Measurements from ENCODE around the gene ZFR. TPM values are rescaled to one million over a fixed set of nuclear protein-coding genes. Genes with fewer than 3 reads are reported as not detected.

Gene ZFR
- total and polyA plus RNA-seq, 9 of the 15 experiments (the other 6 are each of a cell fraction or from before 2014, with no cell fraction given), result 35.5 to 108 (median 71.1) TPM

DNA sequence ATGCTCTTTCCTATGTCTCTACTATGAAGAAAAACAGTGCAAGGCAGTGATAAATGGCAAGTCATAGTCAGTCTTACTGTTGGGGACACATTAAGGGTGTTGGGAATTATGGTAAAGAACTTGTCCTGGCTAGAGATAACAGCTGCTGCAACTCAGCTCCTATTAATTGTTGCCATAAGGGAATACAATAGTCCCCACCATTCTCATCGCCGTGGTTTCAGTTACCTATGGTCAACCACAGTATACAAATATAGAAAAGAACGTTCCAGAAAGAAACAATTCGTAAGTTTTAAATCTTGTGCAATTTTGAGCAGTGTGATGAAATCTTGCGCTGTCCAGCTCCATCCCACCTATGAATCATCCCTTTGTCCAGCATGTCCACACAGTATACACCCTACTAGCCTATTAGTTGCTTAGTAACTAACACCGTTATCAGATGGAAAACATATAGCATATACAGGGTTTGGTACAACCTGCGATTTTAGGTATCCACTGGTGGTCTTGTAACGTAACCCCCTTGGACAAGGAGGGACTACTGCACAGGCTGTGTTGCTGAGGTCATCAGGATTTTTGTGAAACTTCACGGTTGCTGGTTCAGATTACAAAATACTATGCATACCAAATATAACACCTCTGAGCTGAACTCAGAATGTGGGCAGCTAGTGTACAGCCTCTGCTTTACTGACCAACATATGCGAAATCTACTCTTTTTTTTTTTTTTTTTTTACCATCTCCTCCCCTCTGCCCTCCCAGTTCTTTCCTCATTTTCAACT lies 53.5 kb downstream of the ZFR start:
- Histone ChIP-seq H3K27me3 (ENCODE audit: control insufficient read depth in 2 of 2, insufficient read depth in 2 of 2, low read length in 2 of 2) (no peaks in the 10 kb centered on the region), H3K4me3 (no peak overlapping the region), H4K20me1 (replicated peaks; ENCODE audit: control insufficient read depth, insufficient read depth, low read length) (no peaks in the 10 kb centered on the region), H3K79me2 (ENCODE audit: control insufficient read depth, insufficient read depth, low read length) (no peaks in the 10 kb centered on the region), H3K36me3 (ENCODE audit: control insufficient read depth, insufficient read depth, low read length) (peaks cover 91% of the 10 kb centered on the region), H3K4me2 (ENCODE audit: insufficient read depth, low read length) (no peak overlapping the region), H3K9me1 (ENCODE audit: control insufficient read depth, insufficient read depth, low read length) (no peaks in the 10 kb centered on the region), H3K9me3 (replicated peaks; ENCODE audit: control insufficient read depth, insufficient read depth, low read depth, low read length) (no peaks in the 10 kb centered on the region), H3K9ac (ENCODE audit: insufficient read depth in 1 of 2, low read depth in 2 of 2, low read length in 2 of 2) (no peak overlapping the region), H3K4me1 (replicated peaks in 1 of 2; ENCODE audit: control insufficient read depth in 2 of 2, insufficient read depth in 2 of 2, low read length in 2 of 2) (peaks cover 0 to 8% of the 10 kb centered on the region in 2 experiments; a peak in 2 of 5 replicates), H3K27ac (ENCODE audit: extremely low read depth, low read depth, low read length) (peak overlapping the region; percentile 44; the same call in 2 of the 3 replicates), H2AFZ (ENCODE audit: low read depth, low read length) (no peak overlapping the region)
- DNase-seq (ENCODE audit: extremely low read depth in 1 of 4, low spot score in 3 of 4) (peak in 2 of 4 experiments; percentile 33 to 55), ATAC-seq (peak; percentile 92), FAIRE-seq (peak; percentile 42)
- intact Hi-C loops (cut with micrococcal nuclease), result no loop called here
- CTCF ChIA-PET (ENCODE audit: low intra/inter-chr PET ratio), result no interaction called here
- 64% methylated on average over 10 of the region's 10 CpGs for WGBS (ENCODE audit: insufficient coverage, low coverage, missing lambda C conversion rate)
- in situ Hi-C loops (cut with MboI), result no loop called here
- POLR2A ChIA-PET, result interaction anchor here (0.6 to 1.7 kb wide), 3 partner anchors 8 to 11 kb away, joined by 3 to 7 read pairs (median 5); no protein-coding TSS in a partner anchor
- BruUV-seq (replicated peaks), result no TSS peak
- TF ChIP-seq CBFA2T3 (IDR thresholded peaks at IDR 0.05), result no peak
- no peak for TF ChIP-seq RFX5 (IDR thresholded peaks at IDR 0.05; ENCODE audit: low read depth, low read length)
- TF ChIP-seq MTF1 (CRISPR knock-in tag; IDR thresholded peaks at IDR 0.05; ENCODE audit: borderline replicate concordance), result no peak
- TF ChIP-seq PHF8 (IDR thresholded peaks at IDR 0.05; ENCODE audit: borderline replicate concordance, low read length), result no peak
- no peak for TF ChIP-seq TBP (optimal IDR thresholded peaks at IDR 0.05; ENCODE audit: low read depth, low read length)
- TF ChIP-seq DDX20 (tag; IDR thresholded peaks at IDR 0.05; ENCODE audit: low read depth), result peak; percentile 45; the same call in 1 of the 2 replicates
- TF ChIP-seq C11orf30 (IDR thresholded peaks at IDR 0.05; ENCODE audit: low read depth), result peak; percentile 22; the same call in 1 of the 2 replicates
- TF ChIP-seq, protein P1, sequence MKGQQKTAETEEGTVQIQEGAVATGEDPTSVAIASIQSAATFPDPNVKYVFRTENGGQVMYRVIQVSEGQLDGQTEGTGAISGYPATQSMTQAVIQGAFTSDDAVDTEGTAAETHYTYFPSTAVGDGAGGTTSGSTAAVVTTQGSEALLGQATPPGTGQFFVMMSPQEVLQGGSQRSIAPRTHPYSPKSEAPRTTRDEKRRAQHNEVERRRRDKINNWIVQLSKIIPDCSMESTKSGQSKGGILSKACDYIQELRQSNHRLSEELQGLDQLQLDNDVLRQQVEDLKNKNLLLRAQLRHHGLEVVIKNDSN (CRISPR knock-in tag; IDR thresholded peaks at IDR 0.05), result no peak
- TF ChIP-seq, protein P2, sequence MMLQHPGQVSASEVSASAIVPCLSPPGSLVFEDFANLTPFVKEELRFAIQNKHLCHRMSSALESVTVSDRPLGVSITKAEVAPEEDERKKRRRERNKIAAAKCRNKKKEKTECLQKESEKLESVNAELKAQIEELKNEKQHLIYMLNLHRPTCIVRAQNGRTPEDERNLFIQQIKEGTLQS (IDR thresholded peaks at IDR 0.05), result peak; percentile 97
- TF ChIP-seq, protein P2 (CRISPR knock-in tag; conservative IDR thresholded peaks at IDR 0.05), result no peak; the same call in 1 of the 2 replicates
- TF ChIP-seq HOXB6 (CRISPR knock-in tag; IDR thresholded peaks at IDR 0.05; ENCODE audit: borderline replicate concordance), result no peak
- TF ChIP-seq ZSCAN32 (CRISPR knock-in tag; IDR thresholded peaks at IDR 0.05), result peak; percentile 67
- TF ChIP-seq ZBED1 (IDR thresholded peaks at IDR 0.05), result no peak
- TF ChIP-seq, protein P3, sequence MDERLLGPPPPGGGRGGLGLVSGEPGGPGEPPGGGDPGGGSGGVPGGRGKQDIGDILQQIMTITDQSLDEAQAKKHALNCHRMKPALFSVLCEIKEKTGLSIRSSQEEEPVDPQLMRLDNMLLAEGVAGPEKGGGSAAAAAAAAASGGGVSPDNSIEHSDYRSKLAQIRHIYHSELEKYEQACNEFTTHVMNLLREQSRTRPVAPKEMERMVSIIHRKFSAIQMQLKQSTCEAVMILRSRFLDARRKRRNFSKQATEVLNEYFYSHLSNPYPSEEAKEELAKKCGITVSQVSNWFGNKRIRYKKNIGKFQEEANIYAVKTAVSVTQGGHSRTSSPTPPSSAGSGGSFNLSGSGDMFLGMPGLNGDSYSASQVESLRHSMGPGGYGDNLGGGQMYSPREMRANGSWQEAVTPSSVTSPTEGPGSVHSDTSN (CRISPR knock-in tag; IDR thresholded peaks at IDR 0.05; ENCODE audit: low read depth), result no peak
- TF ChIP-seq, protein P3 (tag; conservative IDR thresholded peaks at IDR 0.05; ENCODE audit: low read depth), result peak; percentile 87
- no peak for TF ChIP-seq HNRNPL (IDR thresholded peaks at IDR 0.05; ENCODE audit: low read depth, low read length)
- peak; percentile 98 for TF ChIP-seq FOSL1 (tag; conservative IDR thresholded peaks at IDR 0.05)
- TF ChIP-seq FOXJ2 (tag; IDR thresholded peaks at IDR 0.05), result peak; percentile 92
- peak; percentile 73; the same call in 1 of the 2 replicates for TF ChIP-seq HDAC2 (IDR thresholded peaks at IDR 0.05)
- TF ChIP-seq ZNF644 (tag; IDR thresholded peaks at IDR 0.05; ENCODE audit: low read depth), result 0 out of 2 replicates have a peak, but pooled peaks have one; percentile 78
